HepG2 (cell line): ENCODE data around the gene ANO1.

Source experiments
- ATF3 ChIP-seq: sonication (generic); formaldehyde crosslinking; IDR thresholded peaks from 2 replicates; pipeline ENCODE4 v1.4.0; 2020; ENCODE audit warnings: missing genetic modification reagents
- CCAR2 ChIP-seq: fragments of 200-400 bp; formaldehyde crosslinking; optimal IDR thresholded peaks from 2 replicates; pipeline ENCODE3; 2018; ENCODE audit warnings: low read depth, mild to moderate bottlenecking, low read length, moderate library complexity
- CHD2 ChIP-seq: IDR thresholded peaks from 2 replicates; pipeline ENCODE4 v1.6.1; 2011; ENCODE audit warnings: low read depth, low read length, improper control_type of control experiment
- FOXJ3 ChIP-seq: sonication (generic); formaldehyde crosslinking; IDR thresholded peaks from 2 replicates; pipeline ENCODE4 v1.4.0; 2020; ENCODE audit warnings: missing genetic modification reagents, mild to moderate bottlenecking, borderline replicate concordance
- RXRB ChIP-seq: IDR thresholded peaks from 2 replicates; pipeline ENCODE4 v1.6.1; 2016; ENCODE audit warnings: borderline replicate concordance, missing genetic modification reagents, missing compliant biosample characterization
- TCF7 ChIP-seq: sonication (generic); IDR thresholded peaks from 2 replicates; pipeline ENCODE4 v1.6.1; 2016; ENCODE audit warnings: antibody characterized with exemption, low read depth
- ZKSCAN1 ChIP-seq: fragments of 150-350 bp; IDR thresholded peaks from 2 replicates; pipeline ENCODE4 v1.6.1; 2014; ENCODE audit warnings: low read length
- ZNF207 ChIP-seq: fragments of 450-650 bp; IDR thresholded peaks from 2 replicates; pipeline ENCODE4 v1.6.1; 2016; ENCODE audit warnings: antibody characterized with exemption, borderline replicate concordance
- ZNF354B ChIP-seq: sonication (generic); formaldehyde crosslinking; IDR thresholded peaks from 2 replicates; pipeline ENCODE4 v1.8.0; 2022; ENCODE audit warnings: mild to moderate bottlenecking, missing genetic modification reagents
- ZSCAN29 ChIP-seq: sonication (generic); formaldehyde crosslinking; conservative IDR thresholded peaks from 2 replicates; pipeline ENCODE4 v1.4.0; 2020; ENCODE audit warnings: mild to moderate bottlenecking, missing genetic modification reagents
- TF ChIP-seq, protein P1 (sequence below), 2 experiments: sonication (generic) in 1 of 2; formaldehyde crosslinking in 1 of 2; IDR thresholded peaks; 2 replicates each; pipeline versions ENCODE4 v1.6.1 to v1.9.0; 2014 to 2022; ENCODE audit warnings: antibody characterized with exemption in 1 of 2, borderline replicate concordance in 1 of 2, inconsistent platforms in 1 of 2, low read depth in 1 of 2, missing genetic modification reagents in 1 of 2
- TF ChIP-seq, protein P2 (sequence below): sonication (generic); formaldehyde crosslinking; IDR thresholded peaks from 2 replicates; pipeline ENCODE4 v1.5.0; 2020; ENCODE audit warnings: mild to moderate bottlenecking, missing genetic modification reagents, moderate library complexity

DNA sequence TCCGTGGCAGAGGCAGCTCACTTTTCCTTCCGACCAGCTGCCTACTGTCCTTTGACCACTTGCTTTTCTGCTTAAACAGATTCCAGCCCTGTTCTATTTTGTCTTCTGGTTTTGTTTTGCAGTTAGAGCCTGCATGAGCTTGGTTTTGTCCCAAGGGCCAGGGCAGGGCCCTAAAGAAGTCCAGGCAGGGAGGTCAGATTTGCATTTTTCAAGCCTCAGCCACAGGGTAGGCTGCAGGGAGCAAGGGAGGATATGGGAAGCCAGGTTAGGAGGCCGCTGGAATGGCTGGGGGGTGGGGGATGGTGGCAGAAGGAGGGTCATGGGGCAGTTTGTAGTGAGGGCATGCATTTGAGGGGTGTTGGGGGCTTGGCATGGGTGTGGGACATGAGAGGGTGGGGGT, 148.1 kb downstream of the ANO1 start:
- TF ChIP-seq ZKSCAN1 = no peak
- TF ChIP-seq ZNF354B = no peak
- no peak for TF ChIP-seq ZSCAN29 (CRISPR knock-in tag)
- TF ChIP-seq CHD2 = no peak
- TF ChIP-seq, protein P1, sequence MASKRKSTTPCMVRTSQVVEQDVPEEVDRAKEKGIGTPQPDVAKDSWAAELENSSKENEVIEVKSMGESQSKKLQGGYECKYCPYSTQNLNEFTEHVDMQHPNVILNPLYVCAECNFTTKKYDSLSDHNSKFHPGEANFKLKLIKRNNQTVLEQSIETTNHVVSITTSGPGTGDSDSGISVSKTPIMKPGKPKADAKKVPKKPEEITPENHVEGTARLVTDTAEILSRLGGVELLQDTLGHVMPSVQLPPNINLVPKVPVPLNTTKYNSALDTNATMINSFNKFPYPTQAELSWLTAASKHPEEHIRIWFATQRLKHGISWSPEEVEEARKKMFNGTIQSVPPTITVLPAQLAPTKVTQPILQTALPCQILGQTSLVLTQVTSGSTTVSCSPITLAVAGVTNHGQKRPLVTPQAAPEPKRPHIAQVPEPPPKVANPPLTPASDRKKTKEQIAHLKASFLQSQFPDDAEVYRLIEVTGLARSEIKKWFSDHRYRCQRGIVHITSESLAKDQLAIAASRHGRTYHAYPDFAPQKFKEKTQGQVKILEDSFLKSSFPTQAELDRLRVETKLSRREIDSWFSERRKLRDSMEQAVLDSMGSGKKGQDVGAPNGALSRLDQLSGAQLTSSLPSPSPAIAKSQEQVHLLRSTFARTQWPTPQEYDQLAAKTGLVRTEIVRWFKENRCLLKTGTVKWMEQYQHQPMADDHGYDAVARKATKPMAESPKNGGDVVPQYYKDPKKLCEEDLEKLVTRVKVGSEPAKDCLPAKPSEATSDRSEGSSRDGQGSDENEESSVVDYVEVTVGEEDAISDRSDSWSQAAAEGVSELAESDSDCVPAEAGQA (IDR thresholded peaks at IDR 0.05; ENCODE audit: low read depth) = no peak
- TF ChIP-seq, protein P1 (CRISPR knock-in tag; IDR thresholded peaks at IDR 0.05; ENCODE audit: borderline replicate concordance) = no peak
- TF ChIP-seq TCF7 = no peak
- TF ChIP-seq CCAR2 = no peak
- TF ChIP-seq, protein P2, sequence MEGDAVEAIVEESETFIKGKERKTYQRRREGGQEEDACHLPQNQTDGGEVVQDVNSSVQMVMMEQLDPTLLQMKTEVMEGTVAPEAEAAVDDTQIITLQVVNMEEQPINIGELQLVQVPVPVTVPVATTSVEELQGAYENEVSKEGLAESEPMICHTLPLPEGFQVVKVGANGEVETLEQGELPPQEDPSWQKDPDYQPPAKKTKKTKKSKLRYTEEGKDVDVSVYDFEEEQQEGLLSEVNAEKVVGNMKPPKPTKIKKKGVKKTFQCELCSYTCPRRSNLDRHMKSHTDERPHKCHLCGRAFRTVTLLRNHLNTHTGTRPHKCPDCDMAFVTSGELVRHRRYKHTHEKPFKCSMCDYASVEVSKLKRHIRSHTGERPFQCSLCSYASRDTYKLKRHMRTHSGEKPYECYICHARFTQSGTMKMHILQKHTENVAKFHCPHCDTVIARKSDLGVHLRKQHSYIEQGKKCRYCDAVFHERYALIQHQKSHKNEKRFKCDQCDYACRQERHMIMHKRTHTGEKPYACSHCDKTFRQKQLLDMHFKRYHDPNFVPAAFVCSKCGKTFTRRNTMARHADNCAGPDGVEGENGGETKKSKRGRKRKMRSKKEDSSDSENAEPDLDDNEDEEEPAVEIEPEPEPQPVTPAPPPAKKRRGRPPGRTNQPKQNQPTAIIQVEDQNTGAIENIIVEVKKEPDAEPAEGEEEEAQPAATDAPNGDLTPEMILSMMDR (CRISPR knock-in tag) = no peak
- TF ChIP-seq ATF3 (CRISPR knock-in tag) = no peak
- no peak for TF ChIP-seq ZNF207
- TF ChIP-seq FOXJ3 (CRISPR knock-in tag) = no peak
- no peak for TF ChIP-seq RXRB (CRISPR knock-in tag)
